ENCODE data around the gene PTPN14.

DNA sequence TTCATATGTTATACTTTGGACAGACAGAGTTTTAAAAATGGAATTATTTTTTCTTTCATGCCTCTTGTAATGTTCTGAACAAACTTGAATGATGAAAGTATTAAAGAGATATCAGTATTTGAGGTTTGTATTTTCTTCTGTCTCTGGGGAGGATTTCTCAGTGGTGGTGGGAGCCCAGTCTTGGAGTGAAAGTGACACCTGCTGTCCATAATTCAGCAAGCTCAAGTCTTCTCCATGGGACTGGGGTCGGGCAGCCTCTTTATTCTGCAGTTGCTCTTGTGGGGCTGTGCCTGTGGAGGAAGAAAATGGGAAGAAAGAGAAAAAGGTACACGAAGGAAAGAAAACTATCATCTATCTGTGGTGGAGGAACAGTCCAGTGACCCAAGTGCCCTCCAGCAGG is 214.4 kb downstream of the PTPN14 start:
- TF ChIP-seq, protein P1, sequence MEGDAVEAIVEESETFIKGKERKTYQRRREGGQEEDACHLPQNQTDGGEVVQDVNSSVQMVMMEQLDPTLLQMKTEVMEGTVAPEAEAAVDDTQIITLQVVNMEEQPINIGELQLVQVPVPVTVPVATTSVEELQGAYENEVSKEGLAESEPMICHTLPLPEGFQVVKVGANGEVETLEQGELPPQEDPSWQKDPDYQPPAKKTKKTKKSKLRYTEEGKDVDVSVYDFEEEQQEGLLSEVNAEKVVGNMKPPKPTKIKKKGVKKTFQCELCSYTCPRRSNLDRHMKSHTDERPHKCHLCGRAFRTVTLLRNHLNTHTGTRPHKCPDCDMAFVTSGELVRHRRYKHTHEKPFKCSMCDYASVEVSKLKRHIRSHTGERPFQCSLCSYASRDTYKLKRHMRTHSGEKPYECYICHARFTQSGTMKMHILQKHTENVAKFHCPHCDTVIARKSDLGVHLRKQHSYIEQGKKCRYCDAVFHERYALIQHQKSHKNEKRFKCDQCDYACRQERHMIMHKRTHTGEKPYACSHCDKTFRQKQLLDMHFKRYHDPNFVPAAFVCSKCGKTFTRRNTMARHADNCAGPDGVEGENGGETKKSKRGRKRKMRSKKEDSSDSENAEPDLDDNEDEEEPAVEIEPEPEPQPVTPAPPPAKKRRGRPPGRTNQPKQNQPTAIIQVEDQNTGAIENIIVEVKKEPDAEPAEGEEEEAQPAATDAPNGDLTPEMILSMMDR (conservative IDR thresholded peaks at IDR 0.05; ENCODE audit: low read depth in 2 of 2) = no peak
- TF ChIP-seq EZH2 (IDR thresholded peaks at IDR 0.05; ENCODE audit: low read depth, unreplicated experiment) (no peak), POLR2AphosphoS5 (IDR thresholded peaks at IDR 0.05; ENCODE audit: low read depth) (no peak), EZH2phosphoT487 (IDR thresholded peaks at IDR 0.05; ENCODE audit: unreplicated experiment) (no peak), STAT1 (IDR thresholded peaks at IDR 0.05; ENCODE audit: unreplicated experiment) (no peak), CREB1 (CRISPR knock-in tag; IDR thresholded peaks at IDR 0.05; ENCODE audit: low read depth) (no peak), ZNF114 (CRISPR knock-in tag; IDR thresholded peaks at IDR 0.05) (no peak), NANOG (IDR thresholded peaks at IDR 0.05; ENCODE audit: borderline replicate concordance) (no peak), JUNB (IDR thresholded peaks at IDR 0.05; ENCODE audit: unreplicated experiment) (no peak)
- TF ChIP-seq, protein P2, sequence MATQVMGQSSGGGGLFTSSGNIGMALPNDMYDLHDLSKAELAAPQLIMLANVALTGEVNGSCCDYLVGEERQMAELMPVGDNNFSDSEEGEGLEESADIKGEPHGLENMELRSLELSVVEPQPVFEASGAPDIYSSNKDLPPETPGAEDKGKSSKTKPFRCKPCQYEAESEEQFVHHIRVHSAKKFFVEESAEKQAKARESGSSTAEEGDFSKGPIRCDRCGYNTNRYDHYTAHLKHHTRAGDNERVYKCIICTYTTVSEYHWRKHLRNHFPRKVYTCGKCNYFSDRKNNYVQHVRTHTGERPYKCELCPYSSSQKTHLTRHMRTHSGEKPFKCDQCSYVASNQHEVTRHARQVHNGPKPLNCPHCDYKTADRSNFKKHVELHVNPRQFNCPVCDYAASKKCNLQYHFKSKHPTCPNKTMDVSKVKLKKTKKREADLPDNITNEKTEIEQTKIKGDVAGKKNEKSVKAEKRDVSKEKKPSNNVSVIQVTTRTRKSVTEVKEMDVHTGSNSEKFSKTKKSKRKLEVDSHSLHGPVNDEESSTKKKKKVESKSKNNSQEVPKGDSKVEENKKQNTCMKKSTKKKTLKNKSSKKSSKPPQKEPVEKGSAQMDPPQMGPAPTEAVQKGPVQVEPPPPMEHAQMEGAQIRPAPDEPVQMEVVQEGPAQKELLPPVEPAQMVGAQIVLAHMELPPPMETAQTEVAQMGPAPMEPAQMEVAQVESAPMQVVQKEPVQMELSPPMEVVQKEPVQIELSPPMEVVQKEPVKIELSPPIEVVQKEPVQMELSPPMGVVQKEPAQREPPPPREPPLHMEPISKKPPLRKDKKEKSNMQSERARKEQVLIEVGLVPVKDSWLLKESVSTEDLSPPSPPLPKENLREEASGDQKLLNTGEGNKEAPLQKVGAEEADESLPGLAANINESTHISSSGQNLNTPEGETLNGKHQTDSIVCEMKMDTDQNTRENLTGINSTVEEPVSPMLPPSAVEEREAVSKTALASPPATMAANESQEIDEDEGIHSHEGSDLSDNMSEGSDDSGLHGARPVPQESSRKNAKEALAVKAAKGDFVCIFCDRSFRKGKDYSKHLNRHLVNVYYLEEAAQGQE (IDR thresholded peaks at IDR 0.05; ENCODE audit: unreplicated experiment) = no peak

All from GM23338 (cell line).